HepG2 (cell line): ENCODE results near the gene SATB2. TPM values are rescaled to one million over a fixed set of nuclear protein-coding genes. Genes with fewer than 3 reads are reported as not detected.

Experiments
- CERS6 ChIP-seq: sonication (generic); formaldehyde crosslinking; IDR thresholded peaks from 2 replicates; pipeline ENCODE4 v1.5.0; 2020; ENCODE audit warnings: missing genetic modification reagents
- GTF3A ChIP-seq: sonication (generic); formaldehyde crosslinking; conservative IDR thresholded peaks from 2 replicates; pipeline ENCODE4 v1.4.0; 2020; ENCODE audit warnings: mild to moderate bottlenecking, missing genetic modification reagents
- HES4 ChIP-seq: sonication (generic); formaldehyde crosslinking; IDR thresholded peaks from 2 replicates; pipeline ENCODE4 v1.9.0; 2021; ENCODE audit warnings: mild to moderate bottlenecking, missing genetic modification reagents, borderline replicate concordance
- HNF4G ChIP-seq, 2 experiments: sonication (generic) in 1 of 2; formaldehyde crosslinking in 1 of 2; IDR thresholded peaks; 2 replicates each; pipeline versions ENCODE4 v1.4.0 to v1.6.1; 2011 to 2020; ENCODE audit warnings: borderline replicate concordance in 2 of 2, low read depth in 2 of 2, mild to moderate bottlenecking in 2 of 2, low read length in 1 of 2, missing genetic modification reagents in 1 of 2, moderate library complexity in 1 of 2
- HOXD1 ChIP-seq: sonication (generic); formaldehyde crosslinking; IDR thresholded peaks from 2 replicates; pipeline ENCODE4 v1.5.0; 2020; ENCODE audit warnings: missing genetic modification reagents
- IKZF1 ChIP-seq: fragments of 450-650 bp; IDR thresholded peaks from 2 replicates; pipeline ENCODE4 v1.7.1; 2016
- KDM2A ChIP-seq: sonication (generic); formaldehyde crosslinking; IDR thresholded peaks from 2 replicates; pipeline ENCODE4 v1.4.0; 2020; ENCODE audit warnings: low read depth, missing genetic modification reagents, borderline replicate concordance
- MAF1 ChIP-seq: sonication (generic); formaldehyde crosslinking; IDR thresholded peaks from 2 replicates; pipeline ENCODE4 v1.5.0; 2020; ENCODE audit warnings: missing genetic modification reagents, borderline replicate concordance
- MATR3 ChIP-seq: sonication (generic); formaldehyde crosslinking; IDR thresholded peaks from 2 replicates; pipeline ENCODE4 v1.4.0; 2020; ENCODE audit warnings: missing genetic modification reagents
- MBNL3 ChIP-seq: fragments of 250-450 bp; sonication (Bioruptor Pico); conservative IDR thresholded peaks from 2 replicates; pipeline ENCODE4 v1.8.0; 2022; ENCODE audit warnings: mild to moderate bottlenecking, inconsistent platforms
- NR1H2 ChIP-seq: sonication (generic); formaldehyde crosslinking; IDR thresholded peaks from 2 replicates; pipeline ENCODE4 v1.8.1; 2022; ENCODE audit warnings: low read depth, missing genetic modification reagents, borderline replicate concordance
- ONECUT2 ChIP-seq: sonication (generic); formaldehyde crosslinking; IDR thresholded peaks from 2 replicates; pipeline ENCODE4 v1.4.0; 2020; ENCODE audit warnings: missing genetic modification reagents
- PPARG ChIP-seq: conservative IDR thresholded peaks from 2 replicates; pipeline ENCODE4 v1.6.1; 2016; ENCODE audit warnings: missing biosample characterization, missing genetic modification reagents
- RARA ChIP-seq: IDR thresholded peaks from 2 replicates; pipeline ENCODE4 v1.6.1; 2016; ENCODE audit warnings: missing genetic modification reagents, missing compliant biosample characterization
- SNAPC5 ChIP-seq: sonication (generic); formaldehyde crosslinking; IDR thresholded peaks from 2 replicates; pipeline ENCODE4 v1.8.1; 2023; ENCODE audit warnings: mild to moderate bottlenecking, missing genetic modification reagents, borderline replicate concordance
- U2AF1 ChIP-seq: fragments of 200-400 bp; formaldehyde crosslinking; optimal IDR thresholded peaks from 2 replicates; pipeline ENCODE3; 2017; ENCODE audit warnings: mild to moderate bottlenecking, low read depth, low read length
- ZNF138 ChIP-seq: sonication (generic); formaldehyde crosslinking; IDR thresholded peaks from 2 replicates; pipeline ENCODE4 v1.5.0; 2020; ENCODE audit warnings: mild to moderate bottlenecking, low read depth, missing genetic modification reagents
- ZNF253 ChIP-seq: sonication (generic); formaldehyde crosslinking; IDR thresholded peaks from 2 replicates; pipeline ENCODE4 v1.8.0; 2022; ENCODE audit warnings: mild to moderate bottlenecking, missing genetic modification reagents, borderline replicate concordance
- ZNF431 ChIP-seq: sonication (generic); formaldehyde crosslinking; IDR thresholded peaks from 2 replicates; pipeline ENCODE4 v1.9.0; 2022; ENCODE audit warnings: missing genetic modification reagents, low read depth, mild to moderate bottlenecking, borderline replicate concordance
- ZNF468 ChIP-seq: sonication (generic); formaldehyde crosslinking; IDR thresholded peaks from 2 replicates; pipeline ENCODE4 v1.8.0; 2022; ENCODE audit warnings: mild to moderate bottlenecking, moderate library complexity, missing genetic modification reagents
- ZNF619 ChIP-seq: sonication (generic); formaldehyde crosslinking; IDR thresholded peaks from 2 replicates; pipeline ENCODE4 v1.4.0; 2020; ENCODE audit warnings: mild to moderate bottlenecking, missing genetic modification reagents
- ZNF746 ChIP-seq: sonication (generic); formaldehyde crosslinking; IDR thresholded peaks from 2 replicates; pipeline ENCODE4 v1.8.0; 2022; ENCODE audit warnings: mild to moderate bottlenecking, missing genetic modification reagents
- ZNF768 ChIP-seq: sonication (generic); formaldehyde crosslinking; IDR thresholded peaks from 2 replicates; pipeline ENCODE4 v1.4.0; 2020; ENCODE audit warnings: missing genetic modification reagents
- ZNF841 ChIP-seq: sonication (generic); formaldehyde crosslinking; IDR thresholded peaks from 2 replicates; pipeline ENCODE4 v1.8.1; 2023; ENCODE audit warnings: missing genetic modification reagents, borderline replicate concordance
- ZSCAN30 ChIP-seq: sonication (generic); formaldehyde crosslinking; IDR thresholded peaks from 2 replicates; pipeline ENCODE4 v1.5.0; 2020; ENCODE audit warnings: mild to moderate bottlenecking, missing genetic modification reagents
- polyA plus RNA-seq, 8 experiments: library from polyadenylated mRNA; depleted of rRNA in 3 of 8; stranded (reverse) in 7 of 8; unstranded in 1 of 8; fragments of >200 nt; fragmentation: Illumina TruSeq in 4 of 8; extraction: Trizol in 4 of 8; gene quantifications; 2 replicates each; pipeline versions ENCODE4 v1.2.1 to v1.2.3, GENCODE V29; 2011 to 2016; ENCODE audit warnings: low read depth in 4 of 8, missing spikeins in 1 of 8, mixed read lengths in 1 of 8; ENCODE audit not compliant: insufficient read depth in 1 of 8
- total RNA-seq, 5 experiments: library from RNA; depleted of rRNA; stranded (reverse); fragments of >200 nt; fragmentation: Illumina TruSeq; extraction: Trizol; gene quantifications; 2 replicates each; pipeline ENCODE4 v1.2.3, GENCODE V29; 2016; ENCODE audit warnings: low read depth in 1 of 5

Gene SATB2
- total and polyA plus RNA-seq, 2 of the 13 experiments (the other 11 are each of a cell fraction or from before 2014, with no cell fraction given), result 2.5 to 5.5 TPM

GRCh38 chr2:199462956-199463692 lies 5.4 kb upstream of the SATB2 start (continued):
- no peak for TF ChIP-seq NR1H2
- TF ChIP-seq ZSCAN30 (CRISPR knock-in tag), result no peak
- TF ChIP-seq ZNF431, result peak; percentile 26; the same call in 1 of the 2 replicates
- TF ChIP-seq SNAPC5 (CRISPR knock-in tag), result no peak
- no peak for TF ChIP-seq U2AF1
- no peak for TF ChIP-seq ZNF253 (CRISPR knock-in tag)
- TF ChIP-seq ZNF468 (CRISPR knock-in tag), result 0 out of 2 replicates have a peak, but pooled peaks have one; percentile 48
- peak; percentile 50; the same call in 1 of the 2 replicates for TF ChIP-seq ZNF768 (CRISPR knock-in tag)
- TF ChIP-seq MBNL3, result no peak
- TF ChIP-seq IKZF1, result no peak
- no peak for TF ChIP-seq ZNF619 (CRISPR knock-in tag)
- TF ChIP-seq ONECUT2 (CRISPR knock-in tag), result no peak
- TF ChIP-seq RARA (CRISPR knock-in tag), result peak; percentile 38; the same call in 1 of the 2 replicates
- TF ChIP-seq MAF1 (CRISPR knock-in tag), result peak; percentile 64; the same call in 1 of the 2 replicates
- 0 out of 2 replicates have a peak, but pooled peaks have one; percentile 37 for TF ChIP-seq GTF3A
- no peak for TF ChIP-seq HOXD1
- TF ChIP-seq ZNF746 (CRISPR knock-in tag), result no peak
- no peak for TF ChIP-seq CERS6 (CRISPR knock-in tag)
- no peak for TF ChIP-seq HES4 (CRISPR knock-in tag)
- peak; percentile 98 for TF ChIP-seq KDM2A (CRISPR knock-in tag)
- no peak for TF ChIP-seq HNF4G (IDR thresholded peaks at IDR 0.05; ENCODE audit: borderline replicate concordance, low read depth, low read length)
- TF ChIP-seq HNF4G (CRISPR knock-in tag; IDR thresholded peaks at IDR 0.05; ENCODE audit: borderline replicate concordance, low read depth), result no peak
- no peak for TF ChIP-seq ZNF138 (CRISPR knock-in tag)
- no peak for TF ChIP-seq PPARG
- no peak for TF ChIP-seq MATR3 (CRISPR knock-in tag)
- TF ChIP-seq ZNF841 (CRISPR knock-in tag), result no peak
